ENCODE data around the gene PRKCA.

- TF ChIP-seq, protein P1, sequence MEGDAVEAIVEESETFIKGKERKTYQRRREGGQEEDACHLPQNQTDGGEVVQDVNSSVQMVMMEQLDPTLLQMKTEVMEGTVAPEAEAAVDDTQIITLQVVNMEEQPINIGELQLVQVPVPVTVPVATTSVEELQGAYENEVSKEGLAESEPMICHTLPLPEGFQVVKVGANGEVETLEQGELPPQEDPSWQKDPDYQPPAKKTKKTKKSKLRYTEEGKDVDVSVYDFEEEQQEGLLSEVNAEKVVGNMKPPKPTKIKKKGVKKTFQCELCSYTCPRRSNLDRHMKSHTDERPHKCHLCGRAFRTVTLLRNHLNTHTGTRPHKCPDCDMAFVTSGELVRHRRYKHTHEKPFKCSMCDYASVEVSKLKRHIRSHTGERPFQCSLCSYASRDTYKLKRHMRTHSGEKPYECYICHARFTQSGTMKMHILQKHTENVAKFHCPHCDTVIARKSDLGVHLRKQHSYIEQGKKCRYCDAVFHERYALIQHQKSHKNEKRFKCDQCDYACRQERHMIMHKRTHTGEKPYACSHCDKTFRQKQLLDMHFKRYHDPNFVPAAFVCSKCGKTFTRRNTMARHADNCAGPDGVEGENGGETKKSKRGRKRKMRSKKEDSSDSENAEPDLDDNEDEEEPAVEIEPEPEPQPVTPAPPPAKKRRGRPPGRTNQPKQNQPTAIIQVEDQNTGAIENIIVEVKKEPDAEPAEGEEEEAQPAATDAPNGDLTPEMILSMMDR (conservative IDR thresholded peaks at IDR 0.05; ENCODE audit: low read length): no peak
- no peak for TF ChIP-seq EZH2phosphoT487 (IDR thresholded peaks at IDR 0.05; ENCODE audit: borderline replicate concordance)
Measured at GRCh38 chr17:66518108-66518507, 215.7 kb downstream of the PRKCA start.
